ENCODE measurements around the gene KCTD19. TPM values are rescaled to one million over a fixed set of nuclear protein-coding genes. Genes with fewer than 3 reads are reported as not detected.

Gene KCTD19
- total RNA-seq, 1 experiment from 2014 or later: not detected

DNA sequence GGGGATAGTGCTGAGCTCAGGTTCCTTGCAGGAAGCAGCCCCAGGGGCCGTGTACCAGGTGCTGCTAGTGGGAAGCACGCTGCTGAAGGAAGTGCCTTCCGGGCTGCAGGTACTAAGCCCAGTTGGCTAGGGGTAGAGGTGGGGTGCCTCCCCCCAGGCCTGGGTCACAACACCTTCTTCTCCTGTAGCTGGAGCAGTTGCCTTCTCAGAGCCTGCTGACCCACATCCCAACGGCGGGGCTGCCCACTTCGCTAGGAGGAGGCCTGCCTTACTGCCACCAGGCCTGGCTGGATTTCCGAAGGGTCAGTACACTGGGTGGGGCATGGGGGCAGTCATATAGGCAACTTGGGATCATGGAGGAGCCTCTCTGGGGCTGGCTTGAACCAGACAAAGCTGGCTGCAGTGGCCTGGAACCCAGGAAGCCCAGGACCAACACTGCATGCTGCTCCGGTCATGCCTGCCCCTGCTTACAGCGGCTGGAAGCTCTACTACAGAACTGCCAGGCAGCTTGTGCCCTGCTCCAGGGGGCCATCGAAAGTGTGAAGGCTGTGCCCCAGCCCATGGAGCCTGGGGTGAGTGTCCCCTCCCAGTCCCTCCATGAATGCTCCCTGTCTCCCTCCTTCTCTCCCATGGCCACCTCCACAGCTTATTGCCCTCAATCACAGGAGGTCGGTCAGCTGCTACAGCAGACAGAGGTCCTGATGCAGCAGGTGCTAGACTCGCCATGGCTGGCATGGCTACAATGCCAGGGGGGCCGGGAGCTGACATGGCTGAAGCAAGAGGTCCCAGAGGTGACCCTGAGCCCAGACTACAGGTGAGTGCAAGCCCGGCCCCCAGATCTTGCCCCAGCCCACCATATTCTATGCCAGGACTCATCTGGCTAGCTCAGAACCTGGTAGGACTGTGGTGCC is 44.8 kb downstream of the KCTD19 start:
- DNase-seq: no peak

GRCh38 chr16:67280090-67281015 is 46.2 kb downstream of the KCTD19 start:
- Histone ChIP-seq H3F3A (ENCODE audit: insufficient read depth, low read depth) (peaks cover 38% of the 10 kb centered on the region), H3K79me2 (ENCODE audit: low read depth) (peaks cover 23% of the 10 kb centered on the region; the same call in 1 of the 2 replicates), H4K20me1 (ENCODE audit: insufficient read depth) (no peaks in the 10 kb centered on the region), H3K4me2 (peak overlapping the region; percentile 93), H3K27ac (no peak overlapping the region), H3K27me3 (ENCODE audit: insufficient read depth, low read depth) (no peaks in the 10 kb centered on the region), H2AFZ (no peak overlapping the region), H3K36me3 (ENCODE audit: low read depth) (peaks cover 2% of the 10 kb centered on the region; the same call in 1 of the 2 replicates), H3K4me1 (replicated peaks; ENCODE audit: insufficient read depth) (peaks cover 31% of the 10 kb centered on the region), H3K9me3 (ENCODE audit: insufficient read depth, low read depth) (no peaks in the 10 kb centered on the region), H3K4me3 (peak overlapping the region; percentile 75; the same call in 1 of the 2 replicates), H3K9me2 (ENCODE audit: insufficient read depth) (no peaks in the 10 kb centered on the region)
- DNase-seq: no peak
- TF ChIP-seq EZH2 (IDR thresholded peaks at IDR 0.05; ENCODE audit: low read depth): no peak
- TF ChIP-seq, protein P1, sequence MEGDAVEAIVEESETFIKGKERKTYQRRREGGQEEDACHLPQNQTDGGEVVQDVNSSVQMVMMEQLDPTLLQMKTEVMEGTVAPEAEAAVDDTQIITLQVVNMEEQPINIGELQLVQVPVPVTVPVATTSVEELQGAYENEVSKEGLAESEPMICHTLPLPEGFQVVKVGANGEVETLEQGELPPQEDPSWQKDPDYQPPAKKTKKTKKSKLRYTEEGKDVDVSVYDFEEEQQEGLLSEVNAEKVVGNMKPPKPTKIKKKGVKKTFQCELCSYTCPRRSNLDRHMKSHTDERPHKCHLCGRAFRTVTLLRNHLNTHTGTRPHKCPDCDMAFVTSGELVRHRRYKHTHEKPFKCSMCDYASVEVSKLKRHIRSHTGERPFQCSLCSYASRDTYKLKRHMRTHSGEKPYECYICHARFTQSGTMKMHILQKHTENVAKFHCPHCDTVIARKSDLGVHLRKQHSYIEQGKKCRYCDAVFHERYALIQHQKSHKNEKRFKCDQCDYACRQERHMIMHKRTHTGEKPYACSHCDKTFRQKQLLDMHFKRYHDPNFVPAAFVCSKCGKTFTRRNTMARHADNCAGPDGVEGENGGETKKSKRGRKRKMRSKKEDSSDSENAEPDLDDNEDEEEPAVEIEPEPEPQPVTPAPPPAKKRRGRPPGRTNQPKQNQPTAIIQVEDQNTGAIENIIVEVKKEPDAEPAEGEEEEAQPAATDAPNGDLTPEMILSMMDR (conservative IDR thresholded peaks at IDR 0.05): no peak
- BruUV-seq (replicated peaks): no TSS peak
- POLR2A ChIA-PET (ENCODE audit: unreplicated experiment): interaction anchor here (0.6 kb wide), 2 partner anchors 9 to 33 kb away, joined by 3 to 6 read pairs; partner anchors contain the start of gene FHOD1
- CTCF ChIA-PET: interaction anchor here (0.7 to 0.9 kb wide), 3 partner anchors 21 to 310 kb away, joined by 3 to 6 read pairs (median 6); no protein-coding TSS in a partner anchor
- intact Hi-C loops (cut with micrococcal nuclease; ENCODE audit: unreplicated experiment): no loop called here

More for the DNA sequence above, 44.8 kb downstream of the KCTD19 start:
- Histone ChIP-seq H3F3A (ENCODE audit: insufficient read depth, low read depth) (peaks cover 24% of the 10 kb centered on the region), H3K9me2 (ENCODE audit: insufficient read depth) (no peaks in the 10 kb centered on the region), H3K4me3 (no peak overlapping the region), H3K27me3 (ENCODE audit: insufficient read depth, low read depth) (no peaks in the 10 kb centered on the region), H4K20me1 (ENCODE audit: insufficient read depth) (no peaks in the 10 kb centered on the region), H3K4me1 (replicated peaks; ENCODE audit: insufficient read depth) (peaks cover 24% of the 10 kb centered on the region), H3K9me3 (ENCODE audit: insufficient read depth, low read depth) (no peaks in the 10 kb centered on the region), H2AFZ (no peak overlapping the region), H3K4me2 (no peak overlapping the region), H3K27ac (no peak overlapping the region), H3K36me3 (ENCODE audit: low read depth) (no peaks in the 10 kb centered on the region), H3K79me2 (ENCODE audit: low read depth) (peaks cover 13% of the 10 kb centered on the region; the same call in 1 of the 2 replicates)
- POLR2A ChIA-PET (ENCODE audit: unreplicated experiment): interaction anchor here (0.6 kb wide), 3 partner anchors 97 to 601 kb away, joined by 3 to 7 read pairs (median 4); no protein-coding TSS in a partner anchor
- intact Hi-C loops (cut with micrococcal nuclease; ENCODE audit: unreplicated experiment): no loop called here
- CTCF ChIA-PET: interaction anchor here (0.6 kb wide), 2 partner anchors 21 to 34 kb away, joined by 3 read pairs; no protein-coding TSS in a partner anchor
- TF ChIP-seq, protein P1 (conservative IDR thresholded peaks at IDR 0.05): no peak
- no peak for TF ChIP-seq EZH2 (IDR thresholded peaks at IDR 0.05; ENCODE audit: low read depth)
- BruUV-seq (replicated peaks): no TSS peak

Data from PC-9 (cell line).